Measurements from ENCODE around the gene ANO9.

GRCh38 chr11:422249-422656, 19.6 kb downstream of the ANO9 start:
- TF ChIP-seq CTCF (IDR thresholded peaks at IDR 0.05; ENCODE audit: low read length) (no peak), EZH2 (optimal IDR thresholded peaks at IDR 0.05; ENCODE audit: low read depth, low read length) (no peak)
